Measurements from ENCODE around the gene PHKG2. TPM values are rescaled to one million over a fixed set of nuclear protein-coding genes. Genes with fewer than 3 reads are reported as not detected.

PHKG2 gene
- total RNA-seq, 1 experiment from 2014 or later: 25.2 TPM

DNA sequence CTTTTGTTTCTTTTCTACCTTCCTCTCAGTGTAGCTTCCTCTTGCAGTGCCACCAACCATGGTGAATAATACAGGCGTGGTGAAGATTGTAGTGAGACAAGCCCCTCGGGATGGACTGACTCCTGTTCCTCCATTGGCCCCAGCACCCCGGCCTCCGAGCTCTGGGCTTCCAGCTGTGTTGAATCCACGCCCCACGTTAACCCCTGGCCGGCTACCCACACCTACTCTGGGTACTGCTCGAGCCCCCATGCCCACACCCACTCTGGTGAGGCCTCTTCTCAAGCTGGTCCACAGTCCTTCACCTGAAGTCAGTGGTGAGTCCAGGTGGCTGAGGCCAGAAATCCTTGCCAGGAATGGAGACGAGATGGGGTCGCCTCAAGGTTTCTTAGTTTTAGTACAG, 25.3 kb upstream of the PHKG2 start:
- Histone ChIP-seq H3K36me3 (peaks cover 97% of the 10 kb centered on the region), H3K27me3 (no peaks in the 10 kb centered on the region), H3K4me3 (no peak overlapping the region), H3K9me3 (no peaks in the 10 kb centered on the region)
- no peak for DNase-seq

DNA sequence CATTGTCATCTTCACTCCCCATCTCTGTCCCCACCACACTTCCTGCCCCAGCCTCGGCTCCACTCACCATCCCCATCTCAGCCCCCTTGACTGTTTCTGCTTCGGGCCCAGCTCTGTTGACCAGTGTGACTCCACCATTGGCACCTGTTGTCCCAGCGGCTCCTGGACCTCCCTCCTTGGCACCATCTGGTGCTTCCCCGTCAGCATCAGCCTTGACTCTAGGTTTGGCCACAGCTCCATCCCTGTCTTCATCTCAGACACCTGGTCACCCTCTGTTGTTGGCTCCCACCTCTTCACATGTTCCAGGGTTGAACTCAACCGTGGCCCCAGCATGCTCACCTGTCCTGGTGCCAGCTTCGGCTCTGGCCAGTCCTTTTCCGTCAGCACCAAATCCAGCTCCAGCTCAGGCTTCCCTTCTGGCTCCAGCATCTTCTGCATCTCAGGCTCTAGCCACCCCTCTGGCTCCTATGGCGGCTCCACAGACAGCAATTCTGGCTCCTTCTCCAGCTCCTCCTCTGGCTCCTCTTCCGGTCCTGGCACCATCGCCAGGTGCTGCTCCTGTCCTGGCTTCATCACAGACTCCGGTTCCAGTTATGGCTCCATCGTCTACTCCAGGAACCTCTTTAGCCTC, 24.4 kb upstream of the PHKG2 start:
- Histone ChIP-seq H3K36me3 (peaks cover 97% of the 10 kb centered on the region), H3K27me3 (no peaks in the 10 kb centered on the region), H3K4me3 (no peak overlapping the region), H3K9me3 (no peaks in the 10 kb centered on the region)
- DNase-seq: no peak

DNA sequence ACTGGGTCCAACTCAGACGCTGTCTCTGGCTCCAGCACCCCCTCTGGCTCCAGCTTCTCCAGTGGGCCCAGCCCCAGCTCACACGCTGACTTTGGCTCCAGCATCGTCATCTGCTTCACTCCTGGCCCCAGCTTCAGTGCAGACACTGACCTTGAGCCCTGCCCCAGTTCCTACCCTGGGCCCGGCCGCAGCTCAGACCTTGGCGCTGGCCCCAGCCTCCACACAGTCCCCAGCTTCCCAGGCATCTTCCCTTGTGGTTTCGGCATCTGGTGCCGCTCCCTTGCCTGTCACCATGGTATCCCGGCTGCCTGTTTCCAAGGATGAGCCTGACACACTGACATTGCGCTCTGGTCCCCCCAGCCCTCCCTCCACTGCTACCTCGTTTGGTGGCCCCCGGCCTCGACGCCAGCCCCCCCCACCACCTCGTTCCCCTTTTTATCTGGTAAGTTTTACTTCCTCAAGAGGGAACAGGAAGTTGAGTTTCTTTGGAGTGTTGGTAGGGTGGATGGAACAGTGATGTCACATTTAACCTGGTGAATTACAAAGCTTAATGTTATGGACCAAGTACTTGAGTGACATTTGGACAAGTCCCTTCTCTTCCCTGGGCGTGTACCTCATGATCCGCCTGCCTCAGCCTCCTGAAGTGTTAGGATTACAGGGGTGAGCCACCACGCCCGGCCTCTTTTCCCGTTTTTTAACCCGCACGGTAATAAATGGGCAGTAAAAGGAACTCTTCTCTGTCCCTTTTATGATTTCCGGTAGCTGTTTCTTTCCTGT, 23.4 kb upstream of the PHKG2 start:
- no peak for DNase-seq
- Histone ChIP-seq H3K36me3 (peaks cover 100% of the 10 kb centered on the region), H3K9me3 (no peaks in the 10 kb centered on the region)

DNA sequence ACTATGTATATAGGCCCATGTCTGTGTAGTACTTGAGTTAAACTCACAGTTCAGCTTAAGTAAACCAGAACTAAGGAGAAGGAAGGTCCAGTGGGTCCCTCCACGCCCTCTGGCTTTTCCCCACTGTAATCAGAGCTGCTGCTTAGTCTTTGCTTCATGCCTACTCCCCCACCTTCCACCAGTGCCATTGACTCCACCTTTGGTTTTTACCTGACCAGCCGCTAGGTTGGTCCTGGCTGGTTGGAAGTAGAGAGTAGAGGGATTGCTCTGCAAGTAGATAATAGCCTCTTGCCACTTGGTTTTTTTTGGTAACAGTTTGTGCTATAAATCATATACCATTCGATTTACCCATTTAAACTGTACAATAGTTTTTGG, 22.8 kb upstream of the PHKG2 start:
- H3K9me3 ChIP-seq: no peaks in the 10 kb centered on the region
- H3K27me3 ChIP-seq: no peaks in the 10 kb centered on the region
- H3K4me3 ChIP-seq: no peak overlapping the region
- no peak for DNase-seq
- H3K36me3 ChIP-seq: peaks cover 100% of the 10 kb centered on the region

More for the DNA sequence above, 23.4 kb upstream of the PHKG2 start:
- Histone ChIP-seq H3K27me3 (no peaks in the 10 kb centered on the region), H3K4me3 (no peak overlapping the region)

DNA sequence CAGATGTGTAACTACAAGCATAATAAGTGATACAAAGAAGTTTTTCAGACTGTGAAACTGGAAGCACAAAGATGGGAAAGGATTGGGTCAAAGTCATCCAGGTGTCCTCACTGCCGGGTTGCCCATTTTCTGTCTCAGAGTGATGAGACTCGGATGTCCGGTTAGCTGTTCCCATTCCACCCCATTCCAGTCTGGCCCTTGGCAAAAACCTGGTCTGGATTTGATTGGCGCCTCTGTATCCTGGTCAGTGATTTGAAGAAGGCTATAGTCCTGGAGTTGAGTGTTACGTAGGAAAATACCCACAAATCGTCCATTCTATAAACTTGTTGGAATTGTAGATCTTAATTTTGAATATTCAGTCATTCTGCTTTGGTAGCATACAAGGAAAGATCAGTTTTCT, 19.9 kb upstream of the PHKG2 start:
- Histone ChIP-seq H3K36me3 (peaks cover 100% of the 10 kb centered on the region), H3K27me3 (no peaks in the 10 kb centered on the region), H3K4me3 (no peak overlapping the region), H3K9me3 (no peaks in the 10 kb centered on the region)
- no peak for DNase-seq

DNA sequence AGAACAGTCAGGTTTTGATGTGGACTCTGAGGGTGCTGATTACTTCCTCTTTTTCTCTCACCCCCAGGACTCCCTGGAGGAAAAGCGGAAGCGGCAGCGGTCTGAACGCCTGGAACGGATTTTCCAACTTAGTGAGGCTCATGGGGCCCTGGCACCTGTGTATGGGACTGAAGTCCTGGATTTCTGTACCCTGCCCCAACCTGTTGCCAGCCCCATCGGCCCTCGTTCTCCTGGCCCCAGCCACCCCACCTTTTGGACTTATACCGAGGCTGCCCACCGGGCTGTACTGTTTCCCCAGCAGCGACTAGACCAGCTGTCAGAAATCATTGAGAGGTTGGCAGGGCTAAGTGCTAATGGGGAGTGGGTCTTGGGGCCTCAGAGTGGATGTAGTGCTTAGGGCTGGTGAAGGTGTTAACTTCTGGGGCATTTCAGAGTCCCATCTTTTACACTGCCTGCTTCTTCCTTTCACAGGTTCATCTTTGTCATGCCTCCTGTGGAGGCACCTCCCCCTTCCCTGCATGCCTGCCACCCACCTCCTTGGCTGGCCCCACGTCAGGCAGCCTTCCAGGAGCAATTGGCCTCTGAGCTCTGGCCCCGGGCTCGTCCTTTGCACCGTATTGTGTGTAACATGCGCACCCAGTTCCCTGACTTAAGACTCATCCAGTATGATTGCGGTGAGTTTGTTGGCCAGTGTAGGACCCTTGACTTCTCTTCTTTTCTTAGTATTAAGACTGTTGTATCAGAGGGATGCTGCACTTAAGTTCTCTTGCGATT, 19.1 kb upstream of the PHKG2 start:
- H3K27me3 ChIP-seq: no peaks in the 10 kb centered on the region
- no peak overlapping the region for H3K4me3 ChIP-seq
- no peaks in the 10 kb centered on the region for H3K9me3 ChIP-seq
- H3K36me3 ChIP-seq: peaks cover 100% of the 10 kb centered on the region
- DNase-seq: no peak

DNA sequence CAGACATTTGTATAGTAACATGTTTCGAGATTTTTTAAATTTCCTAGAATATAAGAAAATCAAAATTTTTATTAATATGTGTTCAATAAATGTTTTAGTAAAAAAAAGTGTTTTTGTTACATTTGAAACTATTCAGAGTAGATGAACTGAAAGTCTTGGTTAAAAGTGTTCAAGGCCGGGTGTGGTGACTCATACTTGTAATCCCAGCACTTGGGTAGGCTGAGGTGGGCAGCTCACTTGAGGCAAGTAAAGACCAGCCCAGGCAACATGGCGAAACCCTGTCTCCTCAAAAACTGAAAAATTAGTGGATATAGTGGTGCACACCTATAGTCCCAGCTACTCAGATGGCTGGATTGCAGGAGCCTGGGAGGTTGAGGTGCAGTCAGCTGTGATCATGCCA, 16.8 kb upstream of the PHKG2 start:
- no peaks in the 10 kb centered on the region for H3K27me3 ChIP-seq
- peaks cover 94% of the 10 kb centered on the region for H3K36me3 ChIP-seq
- H3K4me3 ChIP-seq: no peak overlapping the region
- no peaks in the 10 kb centered on the region for H3K9me3 ChIP-seq
- no peak for DNase-seq

DNA sequence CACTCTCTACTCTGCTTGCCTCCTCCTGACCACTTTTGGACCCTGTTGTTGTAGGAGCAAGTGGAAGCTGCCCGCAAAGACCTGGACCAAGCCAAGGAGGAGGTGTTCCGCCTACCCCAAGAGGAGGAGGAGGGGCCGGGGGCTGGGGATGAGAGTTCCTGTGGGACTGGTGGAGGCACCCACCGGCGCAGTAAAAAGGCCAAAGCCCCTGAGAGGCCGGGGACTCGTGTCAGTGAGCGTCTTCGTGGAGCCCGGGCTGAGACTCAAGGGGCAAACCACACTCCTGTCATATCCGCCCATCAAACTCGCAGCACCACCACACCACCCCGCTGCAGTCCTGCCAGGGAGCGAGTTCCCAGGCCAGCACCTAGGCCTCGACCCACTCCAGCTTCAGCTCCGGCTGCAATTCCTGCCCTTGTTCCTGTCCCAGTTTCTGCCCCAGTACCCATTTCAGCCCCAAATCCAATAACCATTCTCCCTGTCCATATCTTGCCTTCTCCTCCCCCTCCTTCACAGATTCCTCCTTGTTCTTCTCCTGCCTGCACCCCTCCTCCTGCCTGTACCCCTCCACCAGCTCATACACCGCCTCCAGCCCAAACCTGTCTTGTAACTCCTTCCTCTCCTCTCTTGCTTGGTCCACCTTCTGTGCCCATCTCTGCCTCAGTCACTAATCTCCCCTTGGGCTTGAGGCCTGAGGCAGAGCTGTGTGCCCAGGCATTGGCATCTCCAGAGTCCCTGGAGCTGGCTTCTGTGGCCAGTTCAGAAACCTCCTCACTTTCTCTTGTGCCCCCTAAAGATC, 11.0 kb upstream of the PHKG2 start:
- Histone ChIP-seq H3K36me3 (peaks cover 90% of the 10 kb centered on the region), H3K27me3 (no peaks in the 10 kb centered on the region), H3K9me3 (no peaks in the 10 kb centered on the region), H3K4me3 (no peak overlapping the region)
- no peak for DNase-seq

DNA sequence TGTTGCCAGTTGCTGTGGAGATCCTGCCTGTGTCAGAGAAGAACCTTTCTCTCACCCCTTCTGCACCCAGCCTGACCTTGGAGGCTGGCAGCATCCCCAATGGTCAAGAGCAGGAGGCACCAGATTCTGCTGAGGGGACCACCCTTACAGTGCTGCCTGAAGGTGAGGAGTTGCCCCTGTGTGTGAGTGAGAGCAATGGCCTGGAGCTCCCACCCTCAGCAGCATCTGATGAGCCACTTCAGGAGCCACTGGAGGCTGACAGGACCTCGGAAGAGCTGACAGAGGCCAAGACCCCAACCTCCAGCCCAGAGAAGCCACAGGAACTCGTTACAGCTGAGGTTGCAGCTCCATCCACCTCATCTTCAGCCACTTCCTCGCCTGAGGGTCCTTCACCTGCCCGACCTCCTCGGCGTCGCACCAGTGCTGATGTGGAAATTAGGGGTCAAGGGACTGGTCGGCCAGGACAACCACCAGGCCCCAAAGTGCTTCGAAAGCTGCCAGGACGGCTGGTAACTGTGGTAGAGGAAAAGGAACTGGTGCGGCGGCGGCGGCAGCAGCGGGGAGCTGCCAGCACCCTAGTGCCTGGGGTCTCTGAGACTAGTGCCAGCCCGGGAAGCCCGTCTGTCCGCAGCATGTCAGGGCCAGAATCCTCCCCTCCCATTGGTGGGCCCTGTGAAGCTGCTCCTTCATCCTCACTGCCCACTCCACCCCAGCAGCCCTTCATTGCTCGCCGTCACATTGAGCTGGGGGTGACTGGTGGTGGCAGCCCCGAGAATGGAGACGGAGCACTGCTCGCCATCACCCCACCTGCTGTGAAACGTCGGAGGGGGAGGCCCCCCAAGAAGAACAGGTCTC, 10.2 kb upstream of the PHKG2 start:
- DNase-seq: no peak
- Histone ChIP-seq H3K4me3 (no peak overlapping the region), H3K27me3 (no peaks in the 10 kb centered on the region), H3K9me3 (no peaks in the 10 kb centered on the region), H3K36me3 (peaks cover 90% of the 10 kb centered on the region)

DNA sequence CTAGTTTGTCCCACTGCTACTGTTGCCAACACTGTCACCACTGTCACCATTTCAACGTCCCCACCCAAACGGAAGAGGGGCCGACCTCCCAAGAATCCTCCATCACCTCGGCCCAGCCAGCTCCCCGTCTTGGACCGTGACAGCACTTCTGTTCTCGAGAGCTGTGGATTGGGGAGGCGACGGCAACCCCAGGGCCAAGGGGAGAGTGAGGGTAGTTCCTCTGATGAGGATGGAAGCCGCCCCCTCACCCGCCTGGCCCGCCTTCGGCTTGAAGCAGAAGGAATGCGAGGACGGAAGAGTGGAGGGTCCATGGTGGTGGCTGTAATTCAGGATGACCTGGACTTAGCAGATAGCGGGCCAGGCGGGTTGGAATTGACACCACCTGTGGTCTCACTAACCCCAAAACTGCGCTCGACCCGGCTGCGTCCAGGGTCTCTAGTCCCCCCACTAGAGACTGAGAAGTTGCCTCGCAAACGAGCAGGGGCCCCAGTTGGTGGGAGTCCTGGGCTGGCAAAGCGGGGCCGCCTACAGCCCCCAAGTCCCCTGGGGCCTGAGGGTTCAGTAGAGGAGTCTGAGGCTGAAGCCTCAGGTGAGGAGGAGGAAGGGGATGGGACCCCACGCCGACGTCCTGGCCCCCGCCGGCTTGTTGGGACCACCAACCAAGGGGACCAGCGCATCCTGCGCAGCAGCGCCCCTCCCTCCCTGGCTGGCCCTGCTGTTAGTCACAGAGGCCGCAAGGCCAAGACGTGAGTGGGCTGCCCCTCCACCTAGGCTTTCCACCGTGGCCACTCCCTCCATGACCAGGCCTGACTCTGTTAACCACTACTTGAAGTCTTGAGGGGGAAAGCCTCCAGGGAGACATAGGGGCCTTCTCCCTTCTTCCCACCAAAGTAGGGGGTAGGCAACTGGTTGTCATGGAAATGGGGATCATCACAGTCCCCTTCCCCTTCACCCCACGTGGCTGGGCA, 9.0 kb upstream of the PHKG2 start:
- Histone ChIP-seq H3K36me3 (peaks cover 88% of the 10 kb centered on the region), H3K27me3 (no peaks in the 10 kb centered on the region), H3K9me3 (no peaks in the 10 kb centered on the region), H3K4me3 (no peak overlapping the region)
- no peak for DNase-seq

DNA sequence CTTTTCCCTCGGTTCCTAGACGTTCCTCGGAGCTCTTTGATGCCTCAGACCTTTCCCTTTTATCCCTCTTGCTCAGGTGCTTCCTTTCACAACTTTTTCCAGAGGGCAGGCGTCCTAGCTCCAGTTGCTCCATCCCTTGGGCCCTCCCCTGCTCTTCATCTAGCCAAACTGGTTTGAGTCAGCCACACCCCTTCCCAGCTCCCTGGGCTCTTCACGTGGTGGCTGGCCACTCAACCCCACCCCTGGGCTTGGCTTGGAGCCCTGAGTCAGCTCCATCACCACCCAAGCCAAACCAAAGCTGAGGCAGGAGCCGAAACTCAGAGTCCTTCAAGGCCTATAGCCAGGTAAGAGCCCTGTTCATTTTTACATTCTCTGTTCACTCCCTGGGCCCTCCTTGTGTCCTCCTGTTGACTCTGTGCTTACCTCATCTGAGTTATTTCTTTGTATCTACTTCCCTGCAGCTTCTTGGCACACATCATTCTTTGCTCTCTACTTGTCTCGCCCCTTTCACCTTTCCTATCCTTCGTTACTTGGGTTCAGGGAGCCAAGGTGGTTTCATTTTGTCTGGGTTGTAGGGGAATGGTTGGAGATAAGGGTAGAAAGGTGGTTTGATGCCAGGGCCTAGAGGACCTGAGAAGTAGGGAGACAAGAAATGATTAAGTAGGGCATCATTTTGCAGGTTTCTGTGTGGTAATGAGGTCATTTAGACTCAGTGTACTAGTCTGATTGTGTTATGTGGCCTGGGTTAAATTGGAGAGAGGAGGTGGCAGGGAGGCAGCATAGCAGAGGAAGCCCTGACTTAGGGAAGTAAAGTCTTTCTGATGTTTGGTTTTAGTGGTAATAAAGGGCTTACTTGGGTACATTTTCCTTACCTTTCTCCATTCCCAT, 7.6 kb upstream of the PHKG2 start:
- H3K36me3 ChIP-seq: peaks cover 93% of the 10 kb centered on the region
- no peaks in the 10 kb centered on the region for H3K27me3 ChIP-seq
- no peaks in the 10 kb centered on the region for H3K9me3 ChIP-seq
- DNase-seq: peak; percentile 79
- no peak overlapping the region for H3K4me3 ChIP-seq

DNA sequence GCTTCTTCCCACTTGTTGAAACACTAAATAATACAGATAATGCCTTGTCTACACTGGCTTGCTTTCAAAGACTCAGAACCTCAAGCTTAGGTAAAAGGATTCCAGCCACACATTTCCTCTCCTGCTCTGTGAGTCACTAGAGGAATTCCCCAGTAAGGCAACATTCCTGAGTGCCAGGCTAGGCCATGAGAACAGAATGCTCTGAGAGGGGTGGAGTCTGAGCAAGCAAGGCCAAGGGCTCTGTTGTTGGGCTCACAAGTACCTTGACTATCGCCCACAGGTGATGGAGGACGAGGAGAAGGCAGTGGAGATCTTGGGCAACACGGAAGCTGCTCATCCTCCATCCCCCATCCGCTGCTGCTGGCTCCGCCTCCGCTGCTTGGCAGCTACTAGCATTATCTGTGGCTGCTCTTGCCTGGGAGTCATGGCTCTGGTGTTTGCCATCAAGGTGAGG, 6.7 kb upstream of the PHKG2 start:
- DNase-seq: peak; percentile 68
- no peaks in the 10 kb centered on the region for H3K27me3 ChIP-seq
- H3K9me3 ChIP-seq: no peaks in the 10 kb centered on the region
- H3K36me3 ChIP-seq: peaks cover 84% of the 10 kb centered on the region
- H3K4me3 ChIP-seq: no peak overlapping the region

DNA sequence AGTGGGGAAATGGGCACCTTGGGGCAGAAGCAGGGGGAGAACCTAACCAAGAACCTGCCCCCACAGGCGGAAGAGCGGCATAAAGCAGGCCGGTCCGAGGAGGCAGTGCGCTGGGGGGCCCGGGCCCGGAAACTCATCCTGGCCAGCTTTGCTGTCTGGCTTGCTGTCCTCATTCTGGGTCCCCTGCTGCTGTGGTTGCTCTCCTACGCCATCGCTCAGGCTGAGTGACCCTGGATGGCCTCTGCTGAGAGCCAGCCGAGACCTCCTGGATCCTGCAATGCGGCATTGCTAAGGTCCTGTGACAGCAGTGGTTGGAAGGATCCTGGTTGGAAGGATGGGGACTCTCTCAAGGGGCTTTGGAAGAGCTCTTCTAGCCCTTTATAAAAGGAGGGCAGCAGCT, 4.5 kb upstream of the PHKG2 start:
- Histone ChIP-seq H3K27me3 (no peaks in the 10 kb centered on the region), H3K4me3 (no peak overlapping the region), H3K36me3 (peaks cover 62% of the 10 kb centered on the region), H3K9me3 (no peaks in the 10 kb centered on the region)
- DNase-seq: no peak

DNA sequence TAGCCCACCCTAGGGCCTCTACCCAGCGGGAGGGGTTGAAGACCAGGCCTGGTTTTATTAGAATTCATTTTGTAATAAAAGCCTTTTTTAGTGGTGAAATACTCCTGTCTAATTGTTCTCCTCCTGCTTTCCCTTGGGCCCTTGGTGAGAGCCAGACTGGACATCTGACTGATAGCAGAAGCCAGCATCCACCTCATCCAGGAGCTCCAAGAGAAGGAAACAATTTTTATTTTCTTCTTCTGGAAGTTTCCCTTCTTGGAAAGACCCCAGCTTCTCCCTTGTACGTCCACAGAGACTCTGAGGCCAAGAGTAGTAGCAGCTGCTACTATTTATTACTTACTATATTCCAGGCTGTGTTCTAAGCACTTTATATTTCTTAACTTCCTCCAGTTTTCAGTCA, 4.0 kb upstream of the PHKG2 start:
- no peaks in the 10 kb centered on the region for H3K9me3 ChIP-seq
- DNase-seq: no peak
- peaks cover 57% of the 10 kb centered on the region for H3K36me3 ChIP-seq

More for the DNA sequence above, 4.0 kb upstream of the PHKG2 start:
- H3K27me3 ChIP-seq: no peaks in the 10 kb centered on the region
- H3K4me3 ChIP-seq: no peak overlapping the region

Measured in MG63 (cell line).